ENCODE results near the gene SMYD5. TPM values are rescaled to one million over a fixed set of nuclear protein-coding genes. Genes with fewer than 3 reads are reported as not detected.

The SMYD5 gene
- total RNA-seq, 4 donors from 2014 or later = 14.4 to 18.1 (median 16.2) TPM

- H3K27me3 ChIP-seq = no peaks in the 10 kb centered on the region
- H3K4me3 ChIP-seq (replicated peaks in 1 of 3) = no peak overlapping the region
- no peak overlapping the region for H3K27ac ChIP-seq
- H3K4me1 ChIP-seq = no peaks in the 10 kb centered on the region
- DNase-seq = no peak
- H3K36me3 ChIP-seq = peaks cover 77 to 80% of the 10 kb centered on the region in 2 donors
- WGBS, 2 donors = 94% methylated on average over 16 to 17 of the region's 17 CpGs
- TF ChIP-seq CTCF (IDR thresholded peaks at IDR 0.05) = no peak
- no peak for TF ChIP-seq POLR2A (IDR thresholded peaks at IDR 0.05)
- no peaks in the 10 kb centered on the region for H3K9me3 ChIP-seq
- intact Hi-C loops (cut with DNase I) = no loop called here
These were observed 37.1 kb downstream of the SMYD5 start for GRCh38 chr2:73250872-73251846.

- TF ChIP-seq CTCF (IDR thresholded peaks at IDR 0.05) (no peak), POLR2A (IDR thresholded peaks at IDR 0.05) (no peak)
- DNase-seq = no peak
- Histone ChIP-seq H3K27ac (no peak overlapping the region), H3K4me3 (replicated peaks in 1 of 3) (no peak overlapping the region), H3K4me1 (no peaks in the 10 kb centered on the region), H3K36me3 (peaks cover 64 to 67% of the 10 kb centered on the region in 2 donors), H3K9me3 (no peaks in the 10 kb centered on the region), H3K27me3 (no peaks in the 10 kb centered on the region)
- 89 to 97% methylated on average over 17 of the region's 17 CpGs for WGBS, 2 donors
- intact Hi-C loops (cut with DNase I) = no loop called here
These were observed 38.4 kb downstream of the SMYD5 start for GRCh38 chr2:73252238-73253027.

- WGBS, 2 donors = 87 to 93% methylated on average over 2 of the region's 2 CpGs
- Histone ChIP-seq H3K27me3 (no peaks in the 10 kb centered on the region), H3K36me3 (peaks cover 54 to 57% of the 10 kb centered on the region in 2 donors), H3K4me3 (replicated peaks in 1 of 3) (no peak overlapping the region), H3K9me3 (no peaks in the 10 kb centered on the region), H3K4me1 (no peaks in the 10 kb centered on the region), H3K27ac (no peak overlapping the region)
- no peak for DNase-seq
- intact Hi-C loops (cut with DNase I) = no loop called here
- no peak for TF ChIP-seq POLR2A (IDR thresholded peaks at IDR 0.05)
- TF ChIP-seq CTCF (IDR thresholded peaks at IDR 0.05) = no peak
These were observed 39.4 kb downstream of the SMYD5 start for GRCh38 chr2:73253400-73253799.

- peaks cover 49 to 52% of the 10 kb centered on the region in 2 donors for H3K36me3 ChIP-seq
These were observed 39.9 kb downstream of the SMYD5 start for GRCh38 chr2:73253901-73254300.

More at GRCh38 chr2:73253901-73254300, 39.9 kb downstream of the SMYD5 start:
- Histone ChIP-seq H3K4me3 (replicated peaks in 1 of 3) (no peak overlapping the region), H3K9me3 (no peaks in the 10 kb centered on the region), H3K27ac (no peak overlapping the region), H3K4me1 (no peaks in the 10 kb centered on the region), H3K27me3 (no peaks in the 10 kb centered on the region)
- TF ChIP-seq CTCF (IDR thresholded peaks at IDR 0.05) = no peak
- no peak for TF ChIP-seq POLR2A (IDR thresholded peaks at IDR 0.05)
- intact Hi-C loops (cut with DNase I) = no loop called here
- WGBS, 2 donors = 94 to 100% methylated on average over 3 of the region's 3 CpGs
- DNase-seq = no peak
